Lung (tissue), 12 donors: ENCODE measurements around the gene MTA1. TPM values are rescaled to one million over a fixed set of nuclear protein-coding genes. Genes with fewer than 3 reads are reported as not detected.

ENCODE experiments used
- ATAC-seq: fragments of 200-7000 bp; cut with Tn5 transposase; one replicate; pipeline ENCODE4 v1.9.1; 2020; ENCODE audit warnings: moderate number of reproducible peaks; ENCODE audit not compliant: insufficient read depth, low FRiP score
- DNase-seq, 3 donors: peaks; one replicate each; pipeline ENCODE4 v3.0.0-alpha.2; 2013 to 2017
- H3K27ac ChIP-seq, 2 donors: one replicate each; pipeline ENCODE4 v1.5.1; 2013; ENCODE audit warnings: mild to moderate bottlenecking in 2 of 2, moderate library complexity in 2 of 2, control low read depth in 1 of 2, inconsistent platforms in 1 of 2, low read depth in 1 of 2, low read length in 1 of 2
- H3K27me3 ChIP-seq, 3 donors: one replicate each; pipeline ENCODE4 v1.5.1; 2013; ENCODE audit warnings: low read length in 2 of 3; ENCODE audit not compliant: control insufficient read depth in 3 of 3, insufficient read depth in 3 of 3
- H3K36me3 ChIP-seq, 4 donors: one replicate each; pipeline ENCODE4 v1.5.1; 2013; ENCODE audit warnings: low read length in 4 of 4, mild to moderate bottlenecking in 1 of 4, moderate library complexity in 1 of 4; ENCODE audit not compliant: control insufficient read depth in 4 of 4, insufficient read depth in 4 of 4
- H3K4me1 ChIP-seq, 5 donors: one replicate each; pipeline ENCODE4 v1.5.1; 2013; ENCODE audit warnings: low read length in 5 of 5, mild to moderate bottlenecking in 2 of 5, moderate library complexity in 1 of 5; ENCODE audit not compliant: control insufficient read depth in 5 of 5, insufficient read depth in 5 of 5
- H3K4me3 ChIP-seq: one replicate; pipeline ENCODE4 v1.5.1; 2013; ENCODE audit warnings: mild to moderate bottlenecking, control low read depth, moderate library complexity
- H3K9ac ChIP-seq, 2 donors: one replicate each; pipeline ENCODE4 v1.5.1; 2013; ENCODE audit warnings: low read length in 2 of 2, control low read depth in 1 of 2; ENCODE audit not compliant: insufficient read depth in 1 of 2
- H3K9me3 ChIP-seq, 4 donors: one replicate each; pipeline ENCODE4 v1.5.1; 2013; ENCODE audit warnings: low read length in 3 of 4, mild to moderate bottlenecking in 1 of 4, moderate library complexity in 1 of 4; ENCODE audit not compliant: control insufficient read depth in 4 of 4, insufficient read depth in 3 of 4
- WGBS, 2 donors: extraction: QIAGEN DNeasy Blood & Tissue Kit; methylation state at CpG; one replicate each; pipeline ENCODE4 v1.1.7; 2013; 5-methylcytosine and 5-hydroxymethylcytosine counted together
- polyA plus RNA-seq, 2 donors: library from polyadenylated mRNA; stranded (reverse); fragments of 200-250 nt; gene quantifications; one replicate each; pipeline ENCODE4 v1.2.1, GENCODE V29; 2013
- total RNA-seq, 2 donors: library from RNA; depleted of rRNA in 1 of 2; stranded (reverse); fragments of >200 nt in 1 of 2; gene quantifications; one replicate each; pipeline ENCODE4 v1.2.1, GENCODE V29; 2014 to 2021
- TF ChIP-seq, protein P1 (sequence below): IDR thresholded peaks from 2 replicates; pipeline ENCODE4 v1.5.1; 2012; ENCODE audit warnings: mild to moderate bottlenecking; ENCODE audit errors: control extremely low read depth, extremely low read depth
- donor health status: control.
- donor health status: control.
- donor health status: Bipolar disorder and iron deficiency.
- donor health status: healthy.
- donor health status: DM: yes; HTN: yes; CAD: no.

The MTA1 gene
- total and polyA plus RNA-seq, 4 donors, result 40.2 to 113 (median 63.6) TPM

DNA sequence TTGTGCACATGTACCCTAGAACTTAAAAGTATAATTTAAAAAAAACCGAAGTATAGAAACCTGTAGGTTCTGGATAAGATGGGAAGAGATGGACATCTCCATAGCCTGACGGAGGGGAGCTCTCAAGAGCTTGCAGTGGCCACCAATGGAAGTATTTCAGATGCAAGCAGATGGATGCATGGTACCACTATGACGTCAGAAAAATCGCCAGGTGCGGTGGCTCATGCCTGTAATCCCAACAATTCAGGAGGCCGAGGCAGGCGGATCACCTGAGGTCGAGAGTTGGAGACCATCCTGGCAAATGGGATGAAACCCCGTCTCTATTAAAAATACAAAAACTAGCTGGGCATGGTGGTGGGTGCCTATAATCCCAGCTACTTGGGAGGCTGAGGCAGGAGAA lies 17.9 kb upstream of the MTA1 start:
- H3K4me1 ChIP-seq, result peaks cover 0 to 23% (median 7%) of the 10 kb centered on the region in 5 donors
- TF ChIP-seq, protein P1, sequence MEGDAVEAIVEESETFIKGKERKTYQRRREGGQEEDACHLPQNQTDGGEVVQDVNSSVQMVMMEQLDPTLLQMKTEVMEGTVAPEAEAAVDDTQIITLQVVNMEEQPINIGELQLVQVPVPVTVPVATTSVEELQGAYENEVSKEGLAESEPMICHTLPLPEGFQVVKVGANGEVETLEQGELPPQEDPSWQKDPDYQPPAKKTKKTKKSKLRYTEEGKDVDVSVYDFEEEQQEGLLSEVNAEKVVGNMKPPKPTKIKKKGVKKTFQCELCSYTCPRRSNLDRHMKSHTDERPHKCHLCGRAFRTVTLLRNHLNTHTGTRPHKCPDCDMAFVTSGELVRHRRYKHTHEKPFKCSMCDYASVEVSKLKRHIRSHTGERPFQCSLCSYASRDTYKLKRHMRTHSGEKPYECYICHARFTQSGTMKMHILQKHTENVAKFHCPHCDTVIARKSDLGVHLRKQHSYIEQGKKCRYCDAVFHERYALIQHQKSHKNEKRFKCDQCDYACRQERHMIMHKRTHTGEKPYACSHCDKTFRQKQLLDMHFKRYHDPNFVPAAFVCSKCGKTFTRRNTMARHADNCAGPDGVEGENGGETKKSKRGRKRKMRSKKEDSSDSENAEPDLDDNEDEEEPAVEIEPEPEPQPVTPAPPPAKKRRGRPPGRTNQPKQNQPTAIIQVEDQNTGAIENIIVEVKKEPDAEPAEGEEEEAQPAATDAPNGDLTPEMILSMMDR, result no peak
- no peak overlapping the region for H3K9ac ChIP-seq
- no peak overlapping the region for H3K27ac ChIP-seq
- H3K36me3 ChIP-seq, result peaks cover 5 to 19% (median 10%) of the 10 kb centered on the region in 4 donors
- H3K27me3 ChIP-seq, result no peaks in the 10 kb centered on the region
- peaks cover 0 to 7% (median 2%) of the 10 kb centered on the region in 4 donors for H3K9me3 ChIP-seq
- DNase-seq (no peak), ATAC-seq (no peak)
- no peak overlapping the region for H3K4me3 ChIP-seq
- WGBS, 2 donors, result 97 to 98% methylated on average over 9 of the region's 9 CpGs

DNA sequence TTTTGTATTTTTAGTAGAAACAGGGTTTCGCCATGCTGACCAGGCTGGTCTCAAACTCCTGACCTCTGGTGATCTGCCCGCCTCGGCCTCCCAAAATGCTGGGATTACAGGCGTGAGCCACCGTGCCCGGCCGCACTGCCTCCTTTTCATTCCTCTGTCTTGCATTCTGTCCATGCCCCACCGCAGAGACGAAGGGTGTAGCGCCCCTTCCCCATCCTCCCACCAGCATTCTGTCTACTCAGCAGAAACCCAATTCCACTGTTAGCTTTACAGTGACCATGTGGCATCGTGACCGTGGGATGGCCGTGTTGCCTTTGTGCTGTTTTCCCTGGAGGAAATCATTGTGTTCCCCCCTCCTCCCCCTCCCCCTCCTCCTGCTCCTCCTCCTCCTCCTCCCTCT lies 11.0 kb upstream of the MTA1 start:
- DNase-seq (no peak), ATAC-seq (no peak)
- H3K27ac ChIP-seq, result no peak overlapping the region
- TF ChIP-seq, protein P1, result no peak
- peaks cover 0 to 3% (median 0%) of the 10 kb centered on the region in 4 donors for H3K9me3 ChIP-seq
- no peaks in the 10 kb centered on the region for H3K36me3 ChIP-seq
- H3K4me3 ChIP-seq, result no peak overlapping the region
- H3K9ac ChIP-seq, result no peak overlapping the region
- WGBS, 2 donors, result 82 to 89% methylated on average over 12 to 13 of the region's 13 CpGs
- H3K4me1 ChIP-seq, result peaks cover 0 to 13% (median 0%) of the 10 kb centered on the region in 5 donors
- H3K27me3 ChIP-seq, result peaks cover 0 to 6% (median 4%) of the 10 kb centered on the region in 3 donors

DNA sequence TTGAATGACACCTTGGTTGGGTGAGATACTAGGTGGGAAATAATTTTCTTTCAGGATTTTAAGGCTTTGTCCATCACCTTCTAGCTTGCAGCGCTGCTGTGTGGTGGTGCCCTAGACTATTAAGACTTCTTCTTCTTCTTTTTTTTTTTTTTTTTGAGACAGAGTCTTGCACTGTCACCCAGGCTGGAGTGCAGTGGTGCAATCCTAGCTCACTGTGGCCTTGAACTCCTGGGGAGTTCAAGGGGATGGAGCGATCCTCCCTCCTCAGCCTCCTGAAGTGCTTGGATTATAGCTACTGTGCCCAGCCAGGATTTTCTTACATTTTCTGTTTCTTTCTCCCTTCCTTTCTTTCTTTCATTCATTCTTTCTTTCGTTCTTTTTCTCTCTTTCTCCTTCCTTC lies 10.3 kb upstream of the MTA1 start:
- Histone ChIP-seq H3K36me3 (no peaks in the 10 kb centered on the region), H3K4me1 (peaks cover 0 to 13% (median 0%) of the 10 kb centered on the region in 5 donors), H3K4me3 (no peak overlapping the region), H3K27me3 (peaks cover 0 to 6% (median 4%) of the 10 kb centered on the region in 3 donors), H3K27ac (no peak overlapping the region), H3K9me3 (peaks cover 0 to 3% (median 0%) of the 10 kb centered on the region in 4 donors), H3K9ac (no peak overlapping the region)
- no peak for ATAC-seq
- 65 to 83% methylated on average over 3 of the region's 3 CpGs for WGBS, 2 donors
- TF ChIP-seq, protein P1, result no peak
- no peak for DNase-seq

DNA sequence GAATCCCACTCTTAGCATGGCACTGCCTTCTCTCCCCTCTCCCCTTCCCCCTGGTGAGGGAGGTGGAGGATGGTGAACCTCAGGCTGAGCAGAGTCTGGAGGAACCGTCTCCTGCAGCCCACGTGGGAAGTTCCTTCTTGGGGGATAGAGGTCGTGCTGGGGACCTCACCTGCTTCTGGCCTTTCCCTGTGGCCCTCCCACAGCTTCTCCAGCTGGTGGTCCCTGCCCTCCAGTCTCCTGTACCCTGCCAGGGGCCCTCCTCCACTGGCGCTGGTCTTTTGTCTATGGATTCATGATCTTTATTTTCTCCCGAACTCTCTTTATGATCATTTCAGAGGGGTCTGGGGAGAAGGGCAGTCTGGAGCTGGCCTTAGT lies 9.0 kb upstream of the MTA1 start:
- peaks cover 0 to 6% (median 4%) of the 10 kb centered on the region in 3 donors for H3K27me3 ChIP-seq
- WGBS, 2 donors, result 34 to 36% methylated on average over 5 of the region's 5 CpGs
- H3K27ac ChIP-seq, result no peak overlapping the region
- DNase-seq (no peak), ATAC-seq (no peak)
- H3K9me3 ChIP-seq, result peaks cover 0 to 3% (median 0%) of the 10 kb centered on the region in 4 donors
- no peaks in the 10 kb centered on the region for H3K36me3 ChIP-seq
- H3K4me1 ChIP-seq, result peaks cover 0 to 16% (median 0%) of the 10 kb centered on the region in 5 donors
- TF ChIP-seq, protein P1, result no peak
- no peak overlapping the region for H3K9ac ChIP-seq
- H3K4me3 ChIP-seq, result no peak overlapping the region
